HG03139 (cell line): Measurements from ENCODE around the gene CEP89.
"Not testable (repeated sequence)": the region's sequence is repeated elsewhere in the genome, so short reads cannot be mapped to it uniquely, and the experiment has no call there.

Experiments used
- ATAC-seq: cut with Tn5 transposase; IDR thresholded peaks from one replicate; pipeline ENCODE4 v1.9.1; 2021; ENCODE audit not compliant: unreplicated experiment

CEP89 gene

GRCh38 chr19:32969549-32969948 is 2.2 kb downstream of the CEP89 start:
- ATAC-seq: no peak

GRCh38 chr19:32966750-32967149 is 5.0 kb downstream of the CEP89 start:
- no peak for ATAC-seq

GRCh38 chr19:32945260-32945659 is 26.5 kb downstream of the CEP89 start:
- no peak for ATAC-seq

GRCh38 chr19:32941273-32941672 is 30.5 kb downstream of the CEP89 start:
- not testable (repeated sequence) for ATAC-seq

GRCh38 chr19:32936065-32936464 is 35.7 kb downstream of the CEP89 start:
- no peak for ATAC-seq

GRCh38 chr19:32935629-32936028 is 36.1 kb downstream of the CEP89 start:
- ATAC-seq: no peak

- no peak for ATAC-seq
Observed at GRCh38 chr19:32933571-32933970, 38.2 kb downstream of the CEP89 start.

GRCh38 chr19:32930567-32930966 is 41.2 kb downstream of the CEP89 start:
- no peak for ATAC-seq

- no peak for ATAC-seq
Observed at GRCh38 chr19:32928806-32929205, 43.0 kb downstream of the CEP89 start.

GRCh38 chr19:32924200-32924599 is 47.6 kb downstream of the CEP89 start:
- ATAC-seq: no peak

- ATAC-seq: no peak
Observed at GRCh38 chr19:32921624-32922023, 50.1 kb downstream of the CEP89 start.

GRCh38 chr19:32919365-32919764 is 52.4 kb downstream of the CEP89 start:
- ATAC-seq: no peak

GRCh38 chr19:32917616-32917996 is 54.2 kb downstream of the CEP89 start:
- ATAC-seq: no peak

- no peak for ATAC-seq
Observed at GRCh38 chr19:32916969-32917615, 54.7 kb downstream of the CEP89 start.

GRCh38 chr19:32914879-32915660 is 56.7 kb downstream of the CEP89 start:
- no peak for ATAC-seq

- ATAC-seq: no peak
Observed at GRCh38 chr19:32911467-32911866, 60.3 kb downstream of the CEP89 start.

- no peak for ATAC-seq
Observed at GRCh38 chr19:32910874-32911273, 60.9 kb downstream of the CEP89 start.

- no peak for ATAC-seq
Observed at GRCh38 chr19:32910094-32910493, 61.7 kb downstream of the CEP89 start.

- no peak for ATAC-seq
Observed at GRCh38 chr19:32909257-32909656, 62.5 kb downstream of the CEP89 start.

- ATAC-seq: no peak
Observed at GRCh38 chr19:32908641-32909190, 63.0 kb downstream of the CEP89 start.

- no peak for ATAC-seq
Observed at GRCh38 chr19:32902448-32902847, 69.3 kb downstream of the CEP89 start.

GRCh38 chr19:32901504-32902161 is 70.1 kb downstream of the CEP89 start:
- no peak for ATAC-seq
